ENCODE data around the gene YBX1. TPM values are rescaled to one million over a fixed set of nuclear protein-coding genes. Genes with fewer than 3 reads are reported as not detected.
"Not testable (repeated sequence)": the region's sequence is repeated elsewhere in the genome, so short reads cannot be mapped to it uniquely, and the experiment has no call there.

The YBX1 gene
- total RNA-seq (2014; rRNA removed): 1,026 and 1,116 TPM in 2 replicates
- polyA plus RNA-seq (2012): 1,217 TPM

DNA sequence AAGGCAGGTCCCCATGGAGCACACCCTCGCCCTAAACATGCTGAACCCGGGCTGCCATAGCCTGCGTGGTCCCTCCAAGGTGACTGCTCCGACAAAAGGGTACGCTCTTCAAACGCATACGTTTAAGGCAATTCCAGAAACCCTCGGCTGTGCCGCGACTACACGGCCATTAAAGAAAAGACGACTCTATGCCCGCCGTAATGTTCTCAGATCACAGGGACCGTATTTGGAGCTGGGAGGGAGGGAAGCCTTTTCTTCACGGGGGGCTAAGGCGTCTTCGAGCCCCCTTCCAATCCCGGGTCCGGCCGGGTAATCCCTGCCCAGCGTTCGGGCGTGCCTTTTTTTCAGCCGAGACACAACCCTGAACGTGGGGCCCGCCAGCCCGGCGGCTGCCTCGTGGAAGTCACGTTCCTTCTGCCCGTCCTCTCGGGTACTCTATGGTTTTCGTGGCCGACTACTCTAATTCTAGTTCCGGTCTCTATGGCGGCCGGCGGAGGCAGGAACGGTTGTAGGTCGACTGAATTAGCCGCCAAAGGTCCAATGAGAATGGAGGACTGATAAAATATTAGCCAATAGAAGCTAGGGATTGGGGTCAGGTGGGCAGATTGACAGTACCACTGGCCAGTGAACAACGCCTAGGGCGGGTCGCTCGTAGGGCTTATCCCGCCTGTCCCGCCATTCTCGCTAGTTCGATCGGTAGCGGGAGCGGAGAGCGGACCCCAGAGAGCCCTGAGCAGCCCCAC, at the start of gene YBX1:
Gene YBX1 (plus strand): TSS at position 678 of the 743 bp plus-strand sequence. CDS start 148 bp downstream, outside the sequence.
- peak; percentile 98 for DNase-seq (ENCODE audit: low read depth)

DNA sequence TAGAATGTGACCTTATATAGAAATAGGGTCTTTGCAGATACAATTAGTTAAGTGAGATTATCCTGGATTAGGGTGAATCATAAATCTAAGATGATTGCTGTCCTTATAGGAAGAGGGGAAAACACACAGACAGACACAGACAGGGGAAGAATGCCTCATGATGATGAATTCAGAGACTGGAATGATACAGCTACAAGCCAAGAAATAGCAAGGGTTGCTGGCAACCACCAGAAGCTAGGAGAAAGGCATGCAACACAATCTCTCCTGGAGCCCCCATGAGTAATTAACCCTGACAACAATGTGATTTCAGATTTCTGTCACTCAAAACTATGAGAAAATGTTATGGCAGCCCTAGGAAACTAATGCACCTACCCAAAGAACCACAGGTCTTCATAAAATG, 43.1 kb upstream of the YBX1 start:
- no peak for DNase-seq (ENCODE audit: low read depth)

DNA sequence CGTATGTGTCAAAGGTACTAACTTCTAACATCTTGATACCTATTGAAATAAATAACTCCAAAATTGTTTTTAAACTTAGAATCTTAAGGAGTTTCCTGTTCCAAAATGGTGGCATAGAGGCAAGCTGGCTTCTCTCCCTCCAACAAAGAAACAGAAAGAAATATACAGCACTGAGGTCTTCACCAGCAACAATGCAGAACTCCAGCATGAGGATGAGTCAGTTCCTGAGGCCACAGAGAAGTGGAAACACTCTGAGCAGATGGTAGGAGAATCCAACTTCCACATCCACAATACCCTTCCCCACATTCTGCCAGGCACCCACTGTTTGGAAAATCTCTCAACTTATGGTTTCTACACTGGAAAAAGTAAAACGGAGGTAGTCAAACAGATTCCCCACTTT, 36.2 kb upstream of the YBX1 start:
- DNase-seq (ENCODE audit: low read depth): no peak

DNA sequence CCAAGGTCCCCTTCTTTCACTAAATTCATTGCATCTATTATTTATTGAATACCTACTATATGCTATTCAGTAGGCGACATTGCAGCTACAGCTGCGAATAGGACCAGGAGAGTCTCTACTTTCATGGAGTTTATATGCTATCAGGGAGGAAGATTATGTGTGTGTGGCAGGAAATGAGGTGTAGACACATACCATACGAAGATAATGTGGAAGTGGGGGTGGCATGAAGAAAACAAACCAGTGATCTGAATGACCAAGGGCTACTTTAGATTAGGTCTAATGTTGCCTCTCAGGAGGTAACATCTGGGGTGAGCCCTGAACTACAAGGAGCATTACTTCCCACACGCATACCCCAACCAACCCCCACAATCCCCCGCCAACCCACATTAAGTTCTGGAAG, 25.0 kb upstream of the YBX1 start:
- DNase-seq (ENCODE audit: low read depth): no peak

DNA sequence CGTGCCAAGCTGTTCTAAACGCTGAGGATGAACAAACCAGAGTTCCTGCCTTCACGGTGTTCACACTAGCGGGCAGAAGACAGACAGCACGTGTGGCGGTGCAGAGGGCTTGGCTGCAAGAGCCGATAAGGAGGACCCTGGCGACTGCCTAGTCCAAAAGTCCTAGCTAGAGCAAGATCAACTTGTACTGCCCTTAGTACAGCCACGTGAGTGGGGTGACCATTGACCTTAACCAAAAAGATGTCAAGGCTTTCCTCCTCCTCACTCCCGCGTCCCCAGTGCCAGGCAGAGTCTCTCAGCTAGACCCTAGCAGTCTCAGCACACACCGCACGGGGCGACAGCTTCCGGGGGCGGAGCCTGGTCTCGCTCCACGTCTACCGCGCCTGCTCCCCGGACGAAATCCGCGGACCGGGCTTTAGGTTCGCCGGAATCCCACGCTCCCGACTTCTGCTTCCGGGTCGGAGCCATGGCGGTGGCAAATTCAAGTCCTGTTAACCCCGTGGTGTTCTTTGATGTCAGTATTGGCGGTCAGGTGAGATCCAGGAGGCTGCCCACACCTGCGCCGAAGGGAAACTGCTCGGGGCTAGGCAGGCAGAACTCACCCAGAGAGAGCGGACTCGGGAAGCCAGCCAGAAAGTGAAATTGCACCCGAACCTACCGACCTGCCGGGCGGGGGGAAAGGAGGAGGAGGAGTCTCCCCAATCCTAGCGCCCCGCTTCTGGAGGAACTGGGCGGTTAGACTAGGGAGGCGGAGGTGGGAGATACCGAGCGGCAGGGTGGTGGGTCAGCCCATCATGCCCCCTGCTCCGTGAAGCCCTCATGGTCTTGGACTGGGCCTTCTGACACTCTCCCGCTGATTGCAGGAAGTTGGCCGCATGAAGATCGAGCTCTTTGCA, 24.0 kb upstream of the YBX1 start, which contains the start of gene PPIH:
Gene PPIH (plus strand): TSS at position 443 of the 896 bp plus-strand sequence. CDS start 24 bp downstream, at position 467.
- DNase-seq (ENCODE audit: low read depth): peak; percentile 87

DNA sequence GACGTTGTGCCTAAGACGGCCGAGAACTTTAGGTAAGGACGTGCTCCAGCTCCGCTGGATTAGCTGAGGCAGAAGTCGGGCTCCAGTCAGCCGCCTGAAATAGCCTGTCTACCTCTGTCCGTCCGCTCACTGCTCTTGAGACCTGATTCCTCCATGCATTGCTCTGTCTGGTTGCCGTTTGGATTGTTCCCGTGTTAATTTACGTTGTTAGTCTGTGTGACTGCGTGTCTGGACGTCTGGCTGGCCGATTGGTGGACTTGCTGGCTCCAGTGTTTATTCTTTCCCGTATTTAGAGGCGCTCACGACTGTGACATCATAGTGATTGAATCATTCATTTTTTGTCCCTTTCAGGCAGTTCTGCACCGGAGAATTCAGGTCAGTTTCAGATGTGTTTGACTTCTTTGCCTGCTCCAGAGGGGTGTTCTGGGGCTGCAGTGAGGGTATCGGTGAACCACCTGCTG, 23.3 kb upstream of the YBX1 start:
- peak; percentile 7 for DNase-seq (ENCODE audit: low read depth)

DNA sequence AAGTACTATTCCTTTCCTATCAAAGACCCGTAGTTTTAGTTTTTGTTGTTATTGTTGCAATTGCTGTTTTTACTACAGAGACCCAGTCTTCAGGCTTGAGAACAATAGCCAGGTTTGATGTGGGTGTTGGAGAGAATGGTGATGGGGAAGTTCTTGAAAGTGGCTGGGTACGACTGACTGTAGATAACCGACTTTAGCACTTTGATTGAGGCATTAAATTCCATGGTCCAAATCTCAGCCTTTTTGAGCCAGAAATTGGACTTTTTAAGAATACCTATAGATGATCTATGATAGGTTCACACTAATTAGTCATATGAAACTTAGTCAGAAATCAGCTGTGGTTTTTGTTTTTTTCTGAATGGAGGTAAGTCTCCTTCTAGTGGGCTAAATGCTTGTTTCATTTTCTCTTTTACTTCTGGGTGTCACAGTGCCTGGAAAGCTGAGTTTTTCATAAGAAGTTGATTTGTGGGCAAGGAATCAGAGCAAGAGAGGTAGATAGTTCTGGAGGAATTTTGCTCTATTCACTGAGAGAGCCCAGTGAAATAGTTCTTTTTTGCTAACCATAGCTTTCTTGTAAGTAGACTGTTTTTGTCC, 21.2 kb upstream of the YBX1 start:
- DNase-seq (ENCODE audit: low read depth): no peak

DNA sequence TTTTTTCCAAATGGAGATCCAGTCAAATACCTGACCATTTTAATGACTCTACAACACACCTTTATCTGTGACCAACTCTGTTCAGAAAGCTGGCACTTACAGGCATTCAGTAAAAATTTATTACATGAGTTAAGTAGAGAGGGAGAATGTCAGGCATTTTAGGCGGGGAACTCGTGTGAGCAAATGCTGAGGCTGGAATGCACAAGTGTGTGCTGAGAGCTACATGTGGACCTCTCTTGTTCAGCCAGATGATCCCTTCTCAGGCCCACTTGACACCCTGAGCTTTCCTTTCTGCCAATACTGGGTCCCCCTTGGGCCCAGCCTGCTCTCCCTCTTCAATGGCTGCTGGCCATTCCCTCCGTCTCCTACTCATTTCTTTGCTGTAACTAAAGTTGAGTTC, 12.3 kb upstream of the YBX1 start:
- no peak for DNase-seq (ENCODE audit: low read depth)

DNA sequence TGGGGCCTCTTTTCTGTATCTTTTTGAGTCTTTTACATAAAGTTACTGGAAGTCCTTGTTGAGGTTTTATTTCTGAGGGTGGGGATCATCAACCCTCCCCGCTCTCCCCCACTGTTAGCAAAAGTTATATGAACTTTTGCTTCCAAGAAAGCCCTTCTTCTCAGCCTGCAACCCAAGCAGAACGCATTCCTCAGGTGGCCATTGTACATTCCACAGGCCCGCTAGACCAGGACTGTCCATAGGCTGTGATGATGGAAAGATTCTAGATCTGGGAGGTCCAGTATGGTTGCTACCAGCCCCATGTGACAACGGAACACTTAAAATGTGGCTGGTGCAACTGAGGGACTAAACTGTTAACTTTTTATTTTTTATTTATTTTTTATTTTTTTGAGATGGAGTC, 11.8 kb upstream of the YBX1 start:
- DNase-seq (ENCODE audit: low read depth): no peak

DNA sequence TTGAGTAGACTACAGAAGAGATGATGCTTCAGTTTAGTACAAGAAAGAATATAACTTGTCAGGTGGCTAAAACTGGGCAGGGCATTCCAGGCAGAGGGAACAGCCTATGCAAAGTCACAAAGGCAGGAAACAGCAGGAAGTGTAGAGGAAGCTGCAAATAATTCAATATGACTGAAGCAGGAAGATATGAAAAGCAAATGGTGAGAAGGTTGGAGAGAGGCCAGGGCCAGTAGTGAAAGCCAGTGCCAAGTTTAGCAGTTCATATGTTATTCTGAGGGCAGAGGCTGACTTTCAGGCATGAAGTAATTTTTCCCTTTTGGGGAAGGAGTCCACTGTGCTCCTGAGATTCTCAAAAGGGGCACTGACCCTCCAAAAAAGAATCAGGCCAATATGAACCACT, 8.0 kb upstream of the YBX1 start:
- DNase-seq (ENCODE audit: low read depth): no peak

DNA sequence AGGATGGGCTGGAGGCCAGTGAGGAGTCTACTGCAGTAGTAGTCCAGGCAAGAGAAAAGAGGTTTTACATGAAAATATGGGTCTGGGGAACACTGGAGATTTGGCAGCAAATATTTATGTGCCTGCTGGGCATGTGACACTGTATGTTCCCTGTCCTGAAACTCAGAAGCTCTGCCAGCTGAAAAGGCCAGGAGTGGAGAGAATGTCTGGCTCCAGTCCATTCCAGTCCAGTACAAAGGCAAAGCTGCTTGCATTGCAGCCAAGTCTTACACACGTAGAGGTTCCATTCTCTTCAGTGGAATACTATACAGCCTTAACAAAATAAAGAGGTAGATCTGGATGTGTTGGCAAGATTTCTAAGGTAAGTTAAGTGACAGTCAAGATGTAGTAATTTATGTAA, 7.5 kb upstream of the YBX1 start:
- DNase-seq (ENCODE audit: low read depth): no peak

DNA sequence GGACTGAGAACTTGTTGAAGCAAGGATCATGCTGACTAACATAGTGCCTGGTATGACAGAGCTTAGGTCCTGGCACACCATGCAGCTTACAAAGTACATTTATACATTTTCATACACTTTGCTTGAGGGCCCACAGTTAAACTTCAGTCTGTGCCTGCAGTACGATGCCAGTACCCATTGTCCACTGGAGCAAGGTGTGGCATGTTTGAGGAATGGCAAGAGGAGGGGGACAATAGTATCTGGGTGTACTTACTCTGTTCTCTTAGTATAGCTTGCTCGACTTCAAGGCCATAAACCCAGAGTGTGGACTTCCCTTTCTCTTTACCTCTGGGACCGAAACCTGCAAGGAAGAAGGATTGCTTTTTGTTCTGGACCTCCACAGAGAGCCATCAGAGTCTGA, 6.8 kb upstream of the YBX1 start:
- no peak for DNase-seq (ENCODE audit: low read depth)

DNA sequence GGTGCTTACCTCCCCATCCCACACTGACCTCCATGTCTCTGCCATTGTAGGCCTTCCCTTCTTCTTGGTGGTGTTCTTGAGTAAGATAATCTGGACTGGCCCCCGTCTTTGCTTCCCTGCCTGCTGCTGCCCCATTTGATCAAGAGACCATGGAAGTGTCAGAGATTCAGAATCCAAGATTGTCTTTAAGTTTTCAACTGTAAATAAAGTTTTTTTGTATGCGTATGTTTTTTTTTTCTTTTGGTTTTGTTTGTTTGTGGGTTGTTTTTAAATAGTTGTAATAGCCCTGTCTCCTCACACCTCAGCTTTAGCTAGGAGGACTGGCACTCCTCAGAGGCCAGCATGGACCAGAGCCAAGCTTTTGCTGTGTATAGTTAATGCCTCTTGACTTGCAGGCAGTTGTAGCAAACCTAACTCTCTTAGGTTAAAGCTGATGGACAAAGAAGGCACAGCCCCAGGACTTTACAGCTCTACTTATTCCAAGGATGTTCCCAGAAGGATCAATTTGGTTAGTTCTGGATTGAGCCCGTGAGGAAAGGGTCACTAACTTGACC, 5.6 kb upstream of the YBX1 start:
- DNase-seq (ENCODE audit: low read depth): no peak

DNA sequence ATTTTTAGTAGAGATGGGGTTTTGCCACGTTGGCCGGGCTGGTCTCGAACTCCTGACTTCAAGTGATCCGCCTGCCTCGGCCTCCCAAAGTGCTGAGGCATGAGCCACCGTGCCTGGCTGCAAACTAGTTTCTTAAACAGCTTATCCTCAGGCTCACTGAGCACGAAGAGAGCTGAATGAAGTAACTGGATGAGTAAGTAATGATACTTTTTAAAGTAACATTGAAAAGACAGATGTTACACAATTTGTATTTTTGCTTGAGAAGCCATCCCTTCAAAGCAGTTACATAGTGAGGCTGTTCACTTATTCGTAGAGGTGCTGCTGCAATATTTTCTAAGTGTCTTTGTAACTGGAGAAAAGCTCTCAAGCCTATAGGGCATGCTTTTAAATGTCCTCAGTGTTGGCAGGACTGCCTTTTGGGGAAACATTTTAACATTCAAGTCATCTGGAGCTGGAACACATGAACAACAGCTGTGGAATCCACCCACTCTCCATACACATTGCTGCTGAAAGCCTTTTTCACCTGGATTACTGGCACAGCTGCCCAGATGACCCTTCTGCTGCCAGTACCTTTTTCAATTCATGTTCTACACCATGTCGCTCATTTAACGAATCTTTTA, 2.7 kb upstream of the YBX1 start:
- peak; percentile 45 for DNase-seq (ENCODE audit: low read depth)

DNA sequence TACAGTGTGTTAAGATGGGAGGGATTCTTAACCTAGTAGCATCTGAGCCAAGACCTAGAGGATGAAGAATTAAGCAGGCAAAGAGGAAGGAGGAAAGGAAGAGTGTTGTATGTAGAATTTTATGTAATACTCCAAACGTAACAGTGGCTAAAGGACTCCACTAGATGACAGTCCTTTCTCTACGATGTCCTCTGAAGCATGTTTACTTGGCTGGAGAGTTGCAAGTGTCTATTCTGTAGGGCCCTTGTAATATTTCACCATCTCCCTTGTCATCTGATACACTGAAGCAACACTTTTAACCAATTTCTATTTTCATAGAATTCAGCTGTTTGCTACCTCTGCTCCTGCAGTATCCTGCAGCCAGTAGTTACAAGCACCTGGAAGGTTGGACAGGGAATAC, 2.2 kb upstream of the YBX1 start:
- no peak for DNase-seq (ENCODE audit: low read depth)

DNA sequence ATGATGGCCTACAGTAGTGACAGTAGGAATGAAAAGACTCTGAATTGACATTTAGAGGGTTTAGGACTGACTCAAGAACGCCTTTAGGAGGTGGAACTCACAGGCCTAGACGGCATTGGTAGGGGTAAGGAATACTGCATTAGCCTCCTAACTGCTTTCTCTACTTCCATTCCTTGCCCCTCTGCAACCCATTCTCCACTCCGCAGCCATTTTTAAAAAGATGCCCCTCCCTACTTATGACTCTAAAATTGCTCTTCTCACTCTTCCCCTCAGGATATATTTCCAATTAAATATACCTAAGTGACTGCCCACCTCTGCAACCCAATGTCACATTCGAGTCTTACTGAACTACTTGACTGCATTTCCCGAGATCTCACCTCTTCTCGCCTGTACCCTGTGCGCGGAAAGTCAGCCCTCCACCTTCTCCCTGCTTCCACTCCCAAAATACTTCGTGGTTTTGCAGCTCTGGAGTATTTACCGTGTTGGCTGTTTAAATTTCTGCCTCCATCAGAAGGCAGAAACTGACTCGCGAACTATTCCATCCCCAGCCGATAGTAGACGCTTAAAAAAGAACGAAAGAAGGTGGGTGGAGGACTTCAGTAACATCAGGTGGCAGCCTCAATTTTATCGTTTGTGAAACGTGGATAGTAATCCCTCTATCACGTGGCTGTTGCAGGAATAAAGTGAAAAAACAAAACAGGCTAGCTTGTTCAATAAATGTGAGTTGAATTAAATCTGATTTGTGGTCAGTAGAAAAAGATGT, 1.1 kb upstream of the YBX1 start:
- DNase-seq (ENCODE audit: low read depth): peak; percentile 36

DNA sequence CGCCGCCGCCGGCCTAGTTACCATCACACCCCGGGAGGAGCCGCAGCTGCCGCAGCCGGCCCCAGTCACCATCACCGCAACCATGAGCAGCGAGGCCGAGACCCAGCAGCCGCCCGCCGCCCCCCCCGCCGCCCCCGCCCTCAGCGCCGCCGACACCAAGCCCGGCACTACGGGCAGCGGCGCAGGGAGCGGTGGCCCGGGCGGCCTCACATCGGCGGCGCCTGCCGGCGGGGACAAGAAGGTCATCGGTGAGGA, 193 bp downstream of the YBX1 start:
- not testable (repeated sequence) for DNase-seq (ENCODE audit: low read depth)

DNA sequence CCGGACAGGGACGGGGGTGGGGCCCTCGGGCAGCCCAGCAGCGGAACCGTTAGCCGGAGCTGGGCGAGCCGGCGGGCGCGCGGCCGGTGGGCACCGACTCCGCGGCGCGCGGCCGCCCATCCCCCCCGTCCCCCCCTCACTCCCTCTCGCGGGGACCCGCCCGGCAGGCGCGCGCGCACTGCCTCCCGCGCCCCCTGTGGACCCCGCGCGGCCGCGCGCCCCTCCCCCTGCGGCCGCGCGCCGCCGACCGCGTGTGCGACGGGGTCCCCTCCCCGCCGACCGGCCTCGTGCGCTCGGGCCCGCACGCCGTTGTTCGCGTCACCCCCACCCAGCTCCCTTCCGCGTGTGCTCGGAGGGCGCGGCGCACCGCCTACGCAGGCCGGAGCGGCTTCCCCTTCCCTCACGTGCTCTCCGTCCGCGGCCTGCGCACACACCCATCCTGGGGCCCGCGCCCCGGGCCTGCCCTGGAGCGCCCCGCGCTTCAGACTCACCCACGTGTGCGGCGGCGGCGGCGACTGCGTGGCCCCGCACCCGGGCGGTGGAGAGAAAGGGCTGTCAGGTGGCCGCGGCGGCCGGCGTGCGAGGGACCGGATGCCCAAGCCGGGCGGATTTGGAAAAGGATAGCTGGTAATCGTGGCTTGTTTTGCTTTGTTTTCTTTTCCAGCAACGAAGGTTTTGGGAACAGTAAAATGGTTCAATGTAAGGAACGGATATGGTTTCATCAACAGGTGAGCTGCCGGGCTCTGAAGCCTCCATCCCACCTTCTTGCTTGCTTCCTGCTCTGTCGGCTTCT, 717 bp downstream of the YBX1 start:
- DNase-seq (ENCODE audit: low read depth): peak; percentile 63

DNA sequence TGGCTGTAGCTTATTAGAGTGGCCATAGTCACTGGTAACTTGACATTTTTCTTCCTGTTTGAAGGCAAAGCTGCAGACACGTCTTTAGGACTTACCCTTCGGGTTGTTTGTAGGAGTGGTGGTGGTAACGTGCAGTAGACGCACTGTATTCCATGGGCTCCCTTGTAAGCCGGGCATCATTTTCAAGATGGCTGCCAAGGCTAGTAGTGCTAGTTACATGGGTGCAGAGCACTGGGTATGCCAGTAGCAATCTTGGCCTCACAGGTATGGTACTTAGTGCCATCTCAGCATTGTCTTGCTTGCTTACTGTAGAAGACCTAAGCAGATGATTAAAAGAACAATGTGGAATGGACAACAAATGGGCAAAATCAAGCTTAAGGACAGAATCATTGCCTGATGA, 1.9 kb downstream of the YBX1 start:
- no peak for DNase-seq (ENCODE audit: low read depth)

DNA sequence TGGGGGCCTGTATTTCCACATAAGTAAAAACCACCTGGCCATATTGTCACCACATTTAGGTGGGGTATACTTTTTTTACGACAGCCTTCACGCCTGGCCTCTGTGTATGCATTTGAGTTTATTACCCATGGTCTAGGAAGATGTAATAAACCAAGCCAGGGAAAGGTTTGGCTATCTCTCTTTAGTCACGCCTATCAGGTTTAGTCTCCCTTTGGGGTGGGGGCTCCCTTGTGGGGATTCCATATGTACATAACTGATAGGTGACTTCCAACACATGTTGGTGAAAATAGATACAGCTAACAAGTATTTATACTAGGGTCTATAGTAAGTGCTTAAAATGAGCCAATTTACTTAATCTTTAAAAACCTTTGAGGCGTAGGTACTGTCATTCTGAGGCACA, 4.2 kb downstream of the YBX1 start:
- no peak for DNase-seq (ENCODE audit: low read depth)

Data from LHCN-M2 (cell line).